ENCODE data around the gene JAKMIP1.

JAKMIP1 gene

DNA sequence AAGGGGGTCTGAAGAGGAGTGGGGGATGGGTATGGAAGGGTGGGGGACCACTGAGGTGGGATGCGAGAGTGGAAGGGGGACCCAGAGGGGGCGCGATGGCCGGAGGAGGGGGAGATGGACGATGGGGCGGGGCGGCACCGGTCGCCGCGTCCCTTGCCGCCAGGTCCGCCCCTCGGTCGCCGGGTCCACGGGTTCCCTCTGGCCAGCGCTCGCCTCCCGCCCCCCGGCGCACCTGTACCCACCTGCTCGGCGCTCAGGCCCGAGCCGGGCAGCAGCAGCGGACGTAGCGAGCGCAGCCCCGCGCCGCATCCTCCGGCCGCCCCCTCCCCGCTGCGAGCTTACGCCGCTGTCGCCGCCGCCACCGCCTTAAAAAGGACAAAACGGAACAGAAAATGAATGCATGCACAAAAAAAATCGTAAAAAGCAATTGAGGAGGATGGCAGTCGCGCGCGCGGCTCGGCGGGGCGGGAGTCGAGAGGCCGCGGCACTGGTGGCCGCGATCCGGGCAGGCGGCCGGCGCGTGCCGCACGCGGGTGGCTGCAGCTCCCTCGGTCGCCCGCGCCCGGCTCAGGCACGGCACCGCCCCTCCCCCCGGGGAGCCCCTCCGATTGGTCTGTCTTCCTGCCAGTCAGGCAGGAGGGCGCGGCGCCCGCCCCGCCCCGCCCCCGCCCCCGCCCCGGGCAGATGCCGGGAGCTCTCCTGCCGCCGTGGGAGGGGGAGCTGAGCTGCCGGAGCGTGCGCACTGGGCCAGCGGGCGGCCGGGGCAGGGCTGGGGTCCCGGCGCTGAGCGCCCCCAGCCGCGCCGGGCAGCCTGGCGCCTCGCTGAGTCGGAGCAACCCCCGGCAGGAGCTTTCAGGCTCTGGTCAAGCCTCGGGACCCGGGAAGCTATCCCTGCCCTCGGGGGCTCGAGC is at the start of gene JAKMIP1:
Gene JAKMIP1, minus strand, starts transcription at position 539 of the 911 bp plus-strand sequence. CDS start 87,699 bp downstream, outside the sequence.
- FAIRE-seq, result no peak

DNA sequence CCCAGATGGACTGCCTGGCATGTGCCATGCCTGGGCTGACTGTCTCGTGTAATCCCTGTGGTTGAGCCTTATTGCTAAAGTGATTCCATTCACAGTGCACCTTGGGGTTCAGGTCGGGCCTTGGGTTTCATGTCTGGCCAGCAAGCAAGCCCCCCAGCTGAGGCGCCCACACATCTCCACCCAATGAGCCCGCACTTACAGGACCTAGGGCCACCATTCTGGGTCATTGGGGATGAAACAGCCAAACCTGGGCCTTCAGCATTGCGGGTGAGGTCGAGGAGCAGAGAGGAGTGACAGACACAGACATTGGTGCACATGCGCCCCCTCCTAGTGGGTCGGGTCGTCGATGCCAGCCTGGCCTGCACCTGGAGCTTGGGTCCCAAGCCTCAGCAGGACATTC is 48.0 kb upstream of the JAKMIP1 start:
- no peak for FAIRE-seq

DNA sequence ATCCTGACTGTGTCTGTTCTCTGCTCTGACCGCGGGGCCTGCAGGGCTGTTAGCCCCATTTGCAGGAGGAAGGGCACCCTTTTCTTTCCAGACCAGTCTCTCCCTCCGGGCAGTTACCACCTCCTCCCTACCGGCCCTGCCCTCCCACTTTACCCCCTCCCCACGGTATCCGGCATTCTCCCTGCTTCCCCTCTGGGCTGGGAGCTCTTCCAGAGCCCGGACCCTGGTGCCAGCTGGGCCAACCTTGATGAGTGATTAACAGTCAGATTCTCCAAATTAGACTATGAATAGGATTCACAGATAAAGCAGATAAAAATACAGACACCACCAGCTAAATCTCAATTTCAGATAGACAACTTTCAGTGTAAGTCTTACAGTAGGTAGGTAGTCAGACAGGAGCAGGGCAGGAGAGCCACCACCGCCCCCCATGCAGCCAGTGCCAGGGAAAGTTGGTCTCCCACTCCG is 45.9 kb upstream of the JAKMIP1 start:
- FAIRE-seq, result no peak

DNA sequence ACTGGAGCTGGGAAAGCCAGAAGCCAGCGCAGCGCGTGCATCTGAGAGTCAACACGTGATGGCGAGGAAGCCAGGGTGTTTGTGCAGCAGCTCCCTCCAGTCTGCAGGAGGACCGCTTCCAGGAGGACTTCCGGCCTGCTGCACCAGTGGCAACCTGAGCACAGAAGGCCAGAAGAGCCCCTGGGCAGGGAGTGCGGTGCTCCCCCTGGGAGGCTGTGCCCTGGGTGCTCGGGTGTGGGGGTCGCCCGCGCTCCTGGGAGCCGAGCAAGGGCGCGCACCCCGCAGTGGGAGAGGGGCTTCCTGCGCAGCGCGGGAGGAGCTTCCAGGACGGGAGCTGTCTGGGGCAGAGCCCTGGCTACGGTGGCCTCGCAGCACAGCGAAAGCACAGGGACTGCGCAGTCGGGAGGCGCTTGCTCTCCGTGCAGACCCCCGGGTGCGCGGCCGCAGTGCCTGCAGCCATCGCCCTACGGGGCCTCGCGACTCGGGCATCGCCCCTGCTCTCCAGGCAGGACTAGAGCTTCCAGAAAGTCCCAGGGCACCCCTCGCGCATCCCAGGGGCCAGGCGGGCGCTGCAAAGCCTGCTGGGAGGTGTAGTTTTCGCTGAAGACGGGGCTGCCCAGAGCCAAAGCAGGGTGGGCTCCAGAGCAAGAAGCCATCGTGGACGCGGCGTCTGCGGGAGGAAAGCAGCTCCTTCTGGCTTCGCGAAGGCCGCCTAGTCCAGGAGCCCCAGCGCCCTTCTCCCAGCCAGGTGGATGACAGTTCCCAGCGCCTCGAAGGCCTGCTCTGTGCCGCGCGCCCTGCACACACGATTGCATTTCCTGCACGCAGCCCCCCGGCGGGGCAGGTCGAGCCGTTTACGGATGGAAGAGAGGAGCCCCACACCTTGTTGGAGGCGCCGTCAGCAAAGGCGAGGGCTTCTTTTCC is 45.2 kb upstream of the JAKMIP1 start:
- FAIRE-seq, result no peak

DNA sequence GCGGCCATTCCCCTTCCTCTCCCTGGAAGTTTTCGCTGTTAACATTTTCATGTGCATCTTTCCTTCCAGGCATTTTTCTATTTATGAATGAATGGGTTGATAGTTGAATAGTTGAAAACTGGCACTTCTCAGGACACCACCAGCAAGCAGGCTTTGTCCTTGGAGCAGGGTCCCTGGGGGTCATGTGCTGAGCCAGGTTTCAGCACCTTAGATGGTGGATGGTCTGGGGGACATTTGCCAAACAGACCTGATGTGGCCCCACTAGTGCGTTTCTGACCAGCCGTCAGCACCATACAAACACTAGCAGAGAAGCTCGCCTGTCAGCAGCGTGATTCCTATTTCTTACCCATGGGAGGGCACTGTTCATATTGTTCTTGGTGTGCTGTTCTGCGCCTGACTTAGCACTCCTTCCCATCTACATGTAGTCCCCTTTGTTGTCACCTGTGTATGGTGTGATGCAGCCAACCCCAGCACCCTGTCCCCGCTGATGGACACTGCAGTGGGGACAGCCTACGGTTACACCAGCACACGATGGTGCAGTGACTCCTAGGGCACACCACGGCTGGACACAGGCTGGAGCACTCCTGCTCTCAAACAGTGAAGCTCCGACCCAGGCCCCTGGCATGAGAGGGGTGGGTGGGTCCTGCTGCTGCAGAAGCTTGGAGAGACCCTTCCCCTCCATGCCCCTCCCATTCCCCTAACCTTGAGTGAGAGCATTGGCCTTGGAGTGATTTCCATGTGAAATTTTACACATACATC is 42.1 kb upstream of the JAKMIP1 start:
- FAIRE-seq, result no peak

DNA sequence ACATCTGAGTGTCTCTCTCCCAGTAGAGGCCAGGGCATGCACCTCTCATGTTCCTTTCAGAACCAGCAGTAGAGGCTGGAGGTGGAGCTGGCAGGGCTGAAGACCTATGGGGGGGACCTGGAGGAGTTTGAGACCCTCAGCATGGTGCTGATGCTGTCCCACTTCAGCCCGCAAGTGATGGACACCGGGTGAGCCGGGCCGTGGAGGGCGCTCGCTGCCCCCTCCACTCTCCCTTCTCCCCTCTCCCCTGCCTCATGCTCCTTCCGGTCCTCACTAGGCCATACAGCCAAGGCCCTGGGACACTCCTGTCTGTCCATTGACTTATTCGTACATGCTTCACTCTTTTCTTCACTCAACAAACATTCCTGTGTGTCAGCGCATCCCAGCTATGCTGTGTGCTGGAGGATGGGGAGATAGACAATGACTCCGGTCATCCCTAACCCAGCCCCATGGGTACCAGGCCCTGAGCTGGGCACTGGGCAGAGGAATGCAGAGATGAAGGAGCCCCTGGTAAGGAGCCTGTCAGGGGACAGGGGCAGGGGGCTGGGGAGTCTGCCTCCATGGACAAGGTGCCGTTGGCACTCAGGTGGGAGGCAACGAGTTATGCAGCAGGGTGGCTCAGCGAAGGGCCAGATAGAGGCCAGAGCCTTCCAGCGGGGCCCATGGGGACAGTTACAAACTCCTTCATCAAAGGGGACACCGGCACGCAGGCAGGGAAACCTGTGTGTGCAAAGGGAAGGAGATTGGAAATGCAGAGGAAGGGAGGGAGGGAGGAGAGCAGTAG is 40.9 kb upstream of the JAKMIP1 start:
- no peak for FAIRE-seq

DNA sequence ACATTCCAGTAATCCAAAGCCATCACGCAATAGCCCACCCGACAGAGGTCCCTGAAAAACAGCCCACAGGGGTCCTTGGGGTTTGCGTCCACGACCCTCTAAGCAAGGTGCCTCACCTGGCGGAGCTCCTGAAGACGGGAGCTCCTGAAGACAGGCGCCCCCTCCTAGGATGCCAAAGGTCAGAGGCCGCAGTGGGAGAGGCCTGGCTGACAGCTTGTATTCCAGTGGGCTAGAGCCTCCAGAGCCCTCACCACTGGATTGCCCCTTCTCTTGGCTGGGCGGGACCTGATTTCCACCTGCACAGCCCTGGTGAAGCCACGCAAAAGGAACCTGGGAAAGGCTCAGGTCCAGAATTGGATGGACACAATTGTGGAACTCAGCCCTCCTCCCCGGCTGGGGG is 39.6 kb upstream of the JAKMIP1 start:
- FAIRE-seq, result no peak

DNA sequence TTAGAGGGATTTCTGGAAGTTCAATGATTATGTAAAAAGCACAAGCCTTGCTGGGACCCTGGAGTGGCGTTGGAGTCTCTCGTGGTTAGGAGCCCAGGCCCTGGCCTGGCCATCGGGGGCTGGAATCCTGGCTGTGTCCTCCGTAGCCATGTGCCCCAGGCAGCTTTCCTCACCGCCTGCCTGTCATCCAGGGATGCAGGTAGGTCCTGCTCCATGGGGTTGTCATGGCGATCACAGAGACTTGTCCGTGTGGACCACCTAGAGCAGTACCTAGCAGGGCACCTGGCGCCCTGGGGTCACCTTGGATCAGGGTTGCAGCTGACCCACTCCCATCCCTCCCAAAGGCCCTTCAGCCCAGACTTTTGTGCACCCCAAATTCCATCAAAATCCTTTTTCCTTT is 39.1 kb upstream of the JAKMIP1 start:
- FAIRE-seq, result no peak

DNA sequence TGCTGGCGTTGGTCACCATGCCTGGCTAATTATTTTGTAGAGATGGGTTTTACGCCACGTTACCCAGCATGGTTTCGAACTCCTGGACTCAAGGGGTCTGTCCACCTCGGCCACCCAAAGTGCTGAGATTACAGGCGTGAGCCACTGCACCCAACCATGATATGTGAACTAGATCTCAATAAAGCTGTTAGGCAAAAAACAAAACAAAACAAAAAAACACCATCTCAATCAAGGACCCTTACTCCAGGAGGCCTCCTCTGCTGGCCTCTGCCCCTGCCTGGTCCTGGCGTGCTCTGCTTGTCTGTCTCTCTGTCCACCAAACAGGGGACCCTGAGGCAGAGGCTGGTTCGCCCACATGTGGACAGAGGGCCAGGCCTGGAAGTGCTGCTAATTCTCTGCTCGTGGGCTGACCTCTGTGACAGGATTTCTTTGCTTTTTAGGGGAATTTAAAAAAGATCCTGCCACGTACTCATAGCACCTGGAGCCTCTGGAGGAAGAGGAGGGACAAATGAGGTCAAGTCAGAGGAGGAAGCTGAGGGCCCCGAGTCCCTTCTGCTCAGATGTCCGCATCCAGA is 36.6 kb upstream of the JAKMIP1 start:
- no peak for FAIRE-seq

DNA sequence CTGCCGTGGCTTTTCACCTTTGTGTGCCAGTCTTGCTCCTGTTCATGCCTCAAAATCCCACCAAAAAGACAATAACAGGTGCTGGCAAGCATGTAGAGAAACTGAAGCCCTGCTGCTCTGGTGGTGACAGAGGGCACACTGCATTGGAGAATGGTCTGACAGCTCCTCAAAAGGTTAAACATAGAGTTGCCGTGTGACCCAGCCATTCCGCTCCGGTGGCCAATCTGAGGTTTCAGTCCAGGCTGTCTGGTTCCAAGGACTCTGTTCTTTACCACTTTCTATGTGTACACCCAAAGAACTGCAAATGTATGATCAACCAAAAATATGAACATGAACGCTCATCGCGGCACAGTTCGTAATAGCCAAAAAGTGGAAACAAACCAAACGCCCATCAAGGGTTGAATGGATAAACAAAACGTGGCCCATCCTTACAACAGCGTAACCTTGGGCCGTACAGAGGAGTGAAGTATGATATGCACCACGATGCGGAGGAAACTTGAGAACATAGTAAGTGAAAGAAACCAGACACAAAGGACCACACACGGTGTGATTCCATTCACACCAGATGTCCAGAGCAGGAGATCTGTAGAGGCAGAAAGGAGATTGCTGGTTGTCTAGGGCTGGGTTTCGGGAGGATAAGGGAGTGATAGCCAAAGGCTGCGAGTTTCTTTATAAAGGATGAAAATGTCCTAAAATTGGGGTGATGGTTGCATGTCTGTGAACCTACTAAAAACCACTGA is 35.7 kb upstream of the JAKMIP1 start:
- no peak for FAIRE-seq

DNA sequence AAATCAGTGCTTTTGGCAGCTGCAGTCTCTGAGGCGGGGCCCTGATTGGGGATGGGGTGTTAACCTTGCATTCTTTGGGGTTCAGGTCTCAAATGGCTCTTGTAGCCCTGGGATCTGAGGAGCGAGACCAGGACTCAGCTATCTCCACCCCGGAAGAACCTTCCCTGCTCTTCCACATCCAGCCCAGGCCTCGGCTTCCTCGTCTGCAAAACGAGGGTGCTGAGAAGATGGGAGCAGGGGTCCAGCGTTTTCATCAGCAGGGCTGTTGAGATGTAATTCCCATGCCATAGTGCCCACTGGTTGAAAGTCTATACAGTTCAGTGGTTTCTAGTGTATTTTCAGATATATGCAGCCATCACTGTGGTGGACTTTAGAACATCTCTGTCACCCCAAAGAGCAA is 34.7 kb upstream of the JAKMIP1 start:
- FAIRE-seq, result no peak

DNA sequence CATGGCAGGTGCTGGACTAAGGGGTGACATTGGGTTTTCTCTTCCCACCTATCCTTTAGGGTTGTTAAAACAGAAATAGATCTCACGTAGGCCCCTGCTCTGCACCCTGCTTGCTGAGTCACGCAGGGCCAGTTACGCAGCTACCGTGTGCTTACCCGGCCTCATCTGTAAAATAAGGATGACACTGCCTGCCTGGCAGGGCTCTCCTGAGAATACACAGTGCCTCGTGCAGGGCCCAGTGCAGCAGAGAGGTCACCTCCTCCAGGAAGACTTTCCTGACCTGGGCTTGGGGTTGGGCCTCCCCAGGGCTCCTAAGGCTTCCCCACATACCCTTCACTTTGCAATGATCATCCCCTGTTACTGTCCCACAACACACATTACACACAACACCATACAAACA is 33.6 kb upstream of the JAKMIP1 start:
- FAIRE-seq, result no peak

DNA sequence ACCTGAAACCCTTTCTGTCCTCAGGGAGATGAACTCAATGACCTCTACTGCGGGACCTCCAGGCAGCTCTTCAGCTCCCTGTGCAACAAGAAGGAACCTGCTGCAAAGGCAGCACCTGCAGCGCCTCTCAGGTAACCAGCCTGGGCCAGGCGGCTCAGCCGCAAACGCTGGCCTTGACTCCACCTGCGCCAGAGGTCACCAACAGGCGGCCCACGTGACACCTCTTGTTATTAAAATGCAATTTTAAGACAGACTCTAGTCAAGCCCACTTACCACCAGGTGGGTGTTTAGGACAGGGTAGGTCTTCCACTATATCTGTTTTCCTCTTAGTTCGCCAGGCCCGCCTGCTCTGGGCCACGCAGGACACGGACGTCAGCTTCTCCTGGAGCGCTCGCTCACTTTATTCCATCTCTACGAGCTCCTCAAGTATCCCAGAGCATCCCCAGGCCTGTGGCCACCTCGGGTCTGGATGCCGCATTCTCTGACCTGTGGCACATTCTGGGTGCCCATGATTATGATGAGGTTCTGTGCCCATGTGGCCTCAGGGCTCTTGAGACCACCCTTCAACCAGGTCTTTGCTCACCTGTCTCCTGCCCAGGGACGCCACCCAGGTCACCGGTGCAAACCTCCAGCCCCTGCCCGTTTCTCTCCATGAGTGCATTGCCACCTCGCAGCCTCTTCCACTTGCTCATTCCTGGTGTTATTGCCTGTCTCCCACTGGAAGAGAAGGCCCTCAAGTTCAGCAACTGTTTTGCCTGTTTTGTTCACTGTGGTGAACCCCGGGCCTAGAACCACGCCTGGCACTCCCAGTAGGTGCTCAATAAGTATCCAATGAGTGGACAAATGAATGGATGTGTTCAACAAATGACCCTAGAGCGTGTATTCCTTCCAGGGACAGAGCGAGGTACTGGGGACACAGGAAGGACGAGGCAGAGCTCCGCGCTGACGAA is 32.8 kb upstream of the JAKMIP1 start:
- FAIRE-seq, result no peak

DNA sequence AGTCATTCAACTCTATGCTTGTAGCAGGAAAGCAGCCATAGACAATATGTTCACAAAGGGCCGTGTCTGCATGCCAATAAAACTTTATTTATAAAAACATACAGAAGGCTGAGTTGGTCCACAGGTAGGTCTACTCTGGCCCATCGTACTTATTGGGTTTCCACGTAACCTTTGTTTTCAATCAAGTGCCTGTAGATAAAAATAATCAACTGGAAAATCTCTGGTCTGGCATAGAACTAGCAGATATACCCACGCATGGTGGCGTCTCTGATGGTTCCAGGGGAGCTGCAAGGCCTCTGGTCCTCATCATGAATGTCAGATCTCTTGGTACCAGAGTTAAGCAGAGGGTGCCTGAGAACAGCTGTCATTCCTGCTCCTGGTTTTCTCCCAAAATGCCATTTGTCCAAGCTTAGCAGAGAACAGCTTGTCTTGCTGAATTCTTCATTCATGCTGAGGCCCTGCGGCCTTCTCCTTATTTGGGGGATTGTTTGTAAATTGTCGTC is 31.4 kb upstream of the JAKMIP1 start:
- FAIRE-seq, result no peak

DNA sequence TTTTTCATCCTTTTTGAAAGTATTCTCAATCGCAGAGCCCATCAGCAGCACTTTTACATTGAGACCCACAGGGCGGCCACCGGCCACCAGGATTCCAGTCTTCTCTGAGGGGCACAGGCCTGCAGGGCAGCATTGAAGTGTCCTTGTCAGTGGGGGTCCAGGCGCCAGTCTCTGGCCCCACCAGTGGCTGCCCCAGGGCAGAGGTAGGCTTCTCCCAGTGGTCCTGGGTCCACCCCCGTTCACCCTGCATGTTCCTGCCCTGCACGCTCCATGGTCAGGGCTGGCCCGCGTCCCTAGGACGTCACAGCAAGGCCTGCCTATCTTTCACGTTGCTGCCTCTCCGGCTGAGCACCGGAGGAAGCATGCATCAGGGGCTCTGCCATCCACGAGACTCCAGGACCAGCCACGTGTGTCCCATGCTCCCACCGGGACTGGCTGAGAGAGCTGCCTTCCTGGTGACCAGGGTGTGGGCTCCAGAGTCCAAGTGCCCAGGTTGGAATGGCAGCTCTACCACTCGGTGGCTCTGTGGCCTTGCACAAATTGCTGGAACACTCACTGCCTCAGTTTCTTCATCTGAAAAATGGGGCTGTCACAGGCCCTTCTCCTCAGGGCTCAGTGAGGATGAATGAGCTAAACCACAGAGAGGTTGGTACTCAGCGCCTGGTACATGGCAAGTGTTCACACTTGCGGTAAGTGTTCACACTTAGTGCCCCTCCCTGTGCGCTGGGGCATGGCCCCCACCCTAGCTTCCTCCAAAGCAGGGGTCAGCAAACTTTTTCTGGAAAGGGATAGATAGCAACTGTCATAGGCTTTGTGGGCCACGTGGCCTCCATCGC is 30.7 kb upstream of the JAKMIP1 start:
- no peak for FAIRE-seq

DNA sequence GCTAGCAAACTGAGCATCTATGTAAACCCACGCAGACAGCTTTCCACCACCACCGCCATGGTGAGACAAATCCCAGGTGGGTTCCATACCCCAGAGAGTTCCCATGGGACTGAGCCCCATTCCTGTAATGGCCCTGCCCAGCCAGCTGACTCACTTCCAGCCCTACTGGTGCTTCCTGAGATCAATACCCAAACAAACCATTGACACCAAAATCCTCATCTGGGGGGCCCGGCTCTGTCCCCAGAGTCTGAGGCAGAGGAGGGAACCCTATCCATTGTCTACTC is 30.1 kb upstream of the JAKMIP1 start:
- FAIRE-seq, result no peak

DNA sequence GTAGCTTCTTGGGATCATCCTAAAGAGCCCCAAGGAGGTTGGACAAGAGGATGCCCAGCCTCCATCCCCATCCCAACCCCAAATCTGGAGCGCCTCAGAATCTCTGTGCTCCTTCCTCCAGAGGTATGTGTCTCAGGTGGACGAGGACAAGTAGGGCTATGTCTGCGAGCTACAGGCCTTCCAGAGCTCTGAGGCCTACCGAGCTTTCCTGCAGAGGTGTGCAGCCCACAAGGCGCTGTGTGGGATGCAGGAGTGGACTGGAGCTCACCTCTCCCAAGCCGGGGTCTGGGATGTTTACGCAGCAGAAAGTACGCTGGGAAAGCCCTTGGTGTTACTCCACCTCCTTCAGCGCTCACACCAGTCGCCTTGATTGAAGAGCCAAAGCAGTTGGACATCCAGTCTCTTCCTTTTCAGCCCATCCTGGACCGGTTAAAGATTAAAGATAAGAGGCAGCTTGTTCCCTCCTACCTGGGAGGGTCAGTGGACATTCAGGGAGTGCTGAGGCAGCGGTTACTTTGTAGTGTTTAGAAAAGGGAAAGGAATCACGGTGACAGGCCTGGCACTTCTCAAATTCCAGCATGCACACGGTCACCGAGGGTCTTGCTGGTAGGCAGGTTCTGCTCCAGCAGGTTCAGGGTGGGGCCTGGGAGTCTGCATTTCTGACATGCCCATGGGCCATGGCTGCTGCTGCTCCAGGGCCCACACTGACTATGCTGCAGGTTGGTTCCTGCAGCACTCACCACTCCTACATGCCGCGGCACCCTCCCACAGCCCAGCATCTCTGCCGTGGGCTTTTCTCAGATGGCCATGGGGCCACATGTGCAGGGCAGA is 29.5 kb upstream of the JAKMIP1 start:
- no peak for FAIRE-seq

DNA sequence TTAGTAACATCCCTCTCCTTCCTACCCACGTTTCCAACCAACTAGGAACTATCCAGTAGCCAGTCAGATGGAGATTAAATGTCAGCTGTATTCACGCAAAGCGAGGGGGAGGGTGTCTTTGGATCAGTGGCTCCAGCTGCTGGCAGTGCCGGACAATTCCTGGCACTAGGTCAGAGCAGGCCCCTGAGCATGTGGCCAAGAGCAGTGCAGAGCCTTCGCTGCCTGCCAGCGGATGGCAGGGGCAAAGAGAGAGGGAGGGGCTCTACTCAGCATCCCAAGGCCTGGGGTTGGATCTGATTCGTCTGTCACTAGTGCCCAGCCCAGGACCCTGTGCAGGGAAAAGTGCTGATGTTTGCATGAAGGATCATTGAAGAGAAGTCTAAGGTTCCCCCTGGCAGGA is 28.7 kb upstream of the JAKMIP1 start:
- no peak for FAIRE-seq

Measured in TTC549 (cell line).